GM21723 (cell line): ENCODE results near the gene HMOX1.

Source experiments
- ATAC-seq: cut with Tn5 transposase; IDR thresholded peaks from one replicate; pipeline ENCODE4 v1.9.1; 2021; ENCODE audit warnings: mild to moderate bottlenecking, moderate library complexity; ENCODE audit not compliant: unreplicated experiment

Gene HMOX1

DNA sequence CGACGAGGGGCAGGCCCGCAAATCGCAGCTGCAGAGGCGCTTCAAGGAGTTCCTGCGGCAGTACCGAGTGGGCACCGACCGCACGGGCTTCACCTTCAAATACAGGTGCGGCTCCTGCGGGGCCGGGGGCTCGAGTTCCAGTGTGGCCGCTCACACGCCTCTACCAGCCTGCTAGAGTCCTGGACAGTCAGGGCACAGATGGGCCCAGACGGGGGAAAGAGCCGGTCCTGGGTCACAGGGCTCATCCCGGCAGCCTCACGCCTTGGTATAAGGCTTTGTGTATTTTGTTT, 19.6 kb downstream of the HMOX1 start:
- ATAC-seq, result peak; percentile 7

DNA sequence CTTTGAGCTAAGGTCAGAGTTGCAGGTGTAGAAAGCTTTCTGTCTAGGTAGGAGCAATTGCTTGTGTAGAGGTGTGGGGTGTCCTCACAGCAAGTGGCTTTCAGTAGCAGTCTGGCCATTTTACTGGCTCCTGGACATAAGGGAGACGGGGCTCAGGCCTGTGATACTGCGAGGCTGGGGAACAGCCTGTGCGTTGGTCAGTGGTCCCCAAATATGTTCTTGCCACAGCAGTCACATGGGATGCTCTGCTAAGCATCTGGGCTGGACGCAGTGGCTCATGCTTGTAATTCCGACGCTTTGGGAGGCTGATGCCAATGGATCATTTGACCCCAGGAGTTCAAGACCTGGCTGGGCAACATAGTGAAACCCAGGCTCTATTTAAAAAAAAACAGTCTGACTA, 21.0 kb downstream of the HMOX1 start:
- no peak for ATAC-seq

DNA sequence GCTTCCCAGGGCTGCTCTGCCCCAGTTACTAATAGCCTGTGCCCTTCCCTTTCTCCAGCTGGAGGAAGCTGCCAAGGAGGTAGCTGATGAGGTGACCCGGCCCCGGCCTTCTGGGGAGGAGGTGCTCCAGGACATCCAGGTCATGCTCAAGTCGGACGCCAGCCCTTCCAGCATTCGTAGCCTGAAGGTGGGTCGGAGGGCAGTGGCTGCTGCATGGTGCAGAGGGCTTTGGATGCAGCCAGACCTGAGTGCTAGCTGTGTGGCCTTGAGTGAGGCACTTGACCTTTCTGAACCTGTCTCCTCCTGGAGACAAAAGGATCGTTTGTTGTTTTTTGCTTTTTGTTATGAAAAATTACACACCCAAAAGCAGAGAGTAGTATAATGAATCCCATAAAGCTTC, 22.5 kb downstream of the HMOX1 start:
- ATAC-seq, result no peak

DNA sequence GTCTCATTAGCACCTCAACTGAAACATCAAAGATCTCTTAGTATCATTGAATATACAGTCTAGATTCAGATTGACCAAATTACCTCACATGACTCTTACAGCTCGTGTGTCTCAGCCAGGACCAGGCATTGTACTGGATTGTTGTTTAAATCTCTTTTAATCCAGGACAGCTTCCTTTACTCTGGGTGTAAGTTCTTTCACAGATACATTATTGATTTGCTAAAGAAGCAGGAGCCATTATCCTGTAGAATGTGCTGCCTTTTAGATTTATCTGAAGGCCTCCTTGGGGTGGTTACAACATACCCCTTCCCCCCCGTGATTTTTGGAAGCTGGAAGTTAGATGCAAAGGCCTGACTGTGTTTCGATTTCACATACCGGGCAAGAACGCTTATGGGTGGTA, 23.3 kb downstream of the HMOX1 start:
- ATAC-seq, result no peak

DNA sequence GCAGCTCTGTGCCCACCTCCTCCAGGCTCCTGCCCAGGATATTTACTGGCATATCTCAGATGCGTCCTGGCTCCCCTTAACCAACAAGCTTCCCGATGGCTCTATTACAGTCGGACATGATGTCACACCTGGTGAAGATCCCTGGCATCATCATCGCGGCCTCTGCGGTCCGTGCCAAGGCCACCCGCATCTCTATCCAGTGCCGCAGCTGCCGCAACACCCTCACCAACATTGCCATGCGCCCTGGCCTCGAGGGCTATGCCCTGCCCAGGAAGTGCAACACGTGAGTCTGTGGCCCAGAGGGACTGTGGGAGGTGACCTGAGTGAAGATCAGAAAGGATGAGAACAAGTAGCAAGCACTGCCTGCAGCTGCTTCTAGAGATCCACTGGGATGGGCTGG, 25.5 kb downstream of the HMOX1 start:
- ATAC-seq, result no peak

DNA sequence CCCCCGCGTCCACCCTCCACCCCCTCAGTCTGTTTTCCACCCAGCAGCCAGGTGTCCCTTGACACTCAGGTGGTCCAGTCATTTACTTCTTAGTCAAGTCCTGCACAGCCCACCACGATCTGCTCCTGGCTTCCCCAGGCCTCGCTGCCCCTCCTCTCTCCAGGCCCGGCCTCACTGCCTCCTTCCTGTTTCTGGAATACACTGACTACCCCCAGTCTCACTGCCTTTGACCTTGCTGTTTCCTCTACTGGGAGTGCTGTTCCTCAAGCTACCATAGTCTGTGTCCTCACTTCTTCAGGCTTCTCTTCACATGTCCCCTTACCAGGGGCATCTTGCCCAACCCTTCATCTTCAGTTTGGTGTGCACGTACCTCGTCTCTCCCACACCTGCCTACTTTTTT, 26.5 kb downstream of the HMOX1 start:
- no peak for ATAC-seq

DNA sequence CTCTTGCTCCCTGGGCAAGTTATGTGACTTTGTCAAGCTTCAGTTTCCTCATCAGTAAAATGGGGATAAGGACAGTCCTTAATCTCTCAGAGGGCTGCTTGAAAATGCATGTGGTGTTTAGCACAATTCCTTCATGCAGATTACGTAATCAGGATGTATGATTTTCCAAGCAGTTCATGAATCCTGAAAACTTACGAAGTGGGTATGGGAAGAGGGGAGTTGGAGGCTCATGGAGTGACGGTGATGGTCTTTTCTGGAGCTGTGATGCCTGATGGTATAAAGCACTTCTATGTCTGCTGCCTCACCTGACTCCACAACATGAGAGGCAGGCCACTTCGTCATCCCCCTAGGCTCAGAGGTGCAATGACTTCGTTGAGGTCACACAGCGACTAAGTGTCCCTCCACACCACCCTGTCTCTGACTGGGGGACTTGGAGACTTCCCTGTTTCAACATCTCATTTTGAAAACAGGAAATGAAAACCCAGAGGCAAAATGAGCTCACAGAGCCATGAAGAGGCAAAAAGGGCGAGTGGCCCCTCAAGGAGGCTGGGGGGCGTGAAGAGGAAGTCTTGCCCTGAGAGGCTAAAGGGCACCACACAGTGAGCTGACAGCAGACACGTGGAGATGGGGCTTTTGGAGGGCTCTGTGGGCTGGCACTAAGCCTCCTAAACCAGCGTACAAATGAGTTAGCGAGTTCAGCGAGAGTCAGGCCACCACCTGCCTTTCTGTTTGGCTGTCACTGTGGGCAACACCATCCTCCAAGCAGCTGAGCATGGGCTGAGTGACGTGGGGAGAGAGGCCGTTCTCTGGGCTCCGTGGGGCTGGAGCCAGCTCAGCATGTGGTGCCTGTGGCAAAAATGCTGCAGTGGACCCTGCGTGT, 29.1 kb downstream of the HMOX1 start:
- ATAC-seq, result peak; percentile 76

DNA sequence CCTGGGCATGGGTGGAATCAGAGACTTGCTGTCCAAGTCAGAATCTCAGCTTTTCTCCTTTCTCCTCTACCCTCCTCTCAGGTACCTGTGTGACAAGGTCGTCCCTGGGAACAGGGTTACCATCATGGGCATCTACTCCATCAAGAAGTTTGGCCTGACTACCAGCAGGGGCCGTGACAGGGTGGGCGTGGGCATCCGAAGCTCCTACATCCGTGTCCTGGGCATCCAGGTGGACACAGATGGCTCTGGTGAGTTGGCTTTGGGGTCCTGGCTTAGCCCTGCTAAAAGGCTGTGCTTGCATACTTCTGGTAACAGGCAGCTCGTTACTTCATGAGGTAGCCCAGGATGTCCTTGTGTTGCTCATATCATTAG, 29.8 kb downstream of the HMOX1 start:
- no peak for ATAC-seq

DNA sequence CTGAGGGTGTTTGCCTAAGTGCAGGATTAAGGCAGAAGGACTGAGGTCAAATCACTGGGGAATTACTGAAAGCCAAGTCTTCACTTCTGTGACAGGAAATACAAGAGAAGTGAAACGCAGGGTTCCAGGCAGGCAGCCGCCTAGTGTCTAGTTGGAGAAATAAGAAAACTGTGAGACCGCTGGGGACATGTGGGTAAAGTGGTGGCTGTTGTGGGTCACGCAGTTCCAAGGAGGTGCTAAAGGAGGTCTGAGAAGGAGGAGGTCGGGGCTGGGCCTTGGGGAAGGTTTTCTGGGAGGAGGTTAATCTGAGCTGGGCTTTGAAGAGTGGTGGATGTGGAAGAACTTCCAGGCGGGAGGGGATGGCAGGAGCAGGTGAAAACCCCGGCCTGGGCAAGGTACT, 30.2 kb downstream of the HMOX1 start:
- no peak for ATAC-seq

DNA sequence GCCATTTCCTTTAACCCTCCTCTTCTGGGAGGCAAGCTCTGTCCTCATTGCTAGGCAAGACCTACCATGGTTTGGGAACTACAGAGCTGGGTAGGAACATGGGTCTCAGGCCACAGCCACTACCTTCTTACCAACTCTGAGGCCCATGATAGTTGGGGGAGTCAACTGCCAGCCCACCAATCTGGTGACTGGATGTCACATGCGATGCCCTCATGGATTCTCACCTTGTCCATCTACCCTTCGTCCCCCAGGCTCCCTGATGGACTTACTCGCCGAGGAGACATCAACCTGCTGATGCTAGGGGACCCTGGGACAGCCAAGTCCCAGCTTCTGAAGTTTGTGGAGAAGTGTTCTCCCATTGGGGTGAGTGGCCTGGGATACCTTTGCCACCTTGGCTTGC, 32.7 kb downstream of the HMOX1 start:
- no peak for ATAC-seq

DNA sequence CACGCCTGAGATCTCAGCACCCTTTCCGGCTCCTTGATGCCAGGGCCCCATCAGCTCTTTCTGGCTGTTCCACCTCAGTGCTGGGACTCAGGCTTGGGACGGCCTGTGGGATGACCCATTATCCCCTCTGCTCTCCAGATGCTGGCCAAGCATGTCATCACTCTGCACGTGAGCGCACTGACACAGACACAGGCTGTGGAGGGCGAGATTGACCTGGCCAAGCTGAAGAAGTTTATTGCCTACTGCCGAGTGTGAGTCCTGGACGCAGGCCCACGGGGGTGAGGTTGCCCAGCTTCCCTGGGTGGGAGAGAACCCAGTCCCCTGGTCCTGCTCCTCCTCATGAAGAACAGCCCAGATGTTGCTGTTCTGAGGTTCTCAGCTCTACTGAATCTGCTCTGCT, 36.7 kb downstream of the HMOX1 start:
- ATAC-seq, result no peak

DNA sequence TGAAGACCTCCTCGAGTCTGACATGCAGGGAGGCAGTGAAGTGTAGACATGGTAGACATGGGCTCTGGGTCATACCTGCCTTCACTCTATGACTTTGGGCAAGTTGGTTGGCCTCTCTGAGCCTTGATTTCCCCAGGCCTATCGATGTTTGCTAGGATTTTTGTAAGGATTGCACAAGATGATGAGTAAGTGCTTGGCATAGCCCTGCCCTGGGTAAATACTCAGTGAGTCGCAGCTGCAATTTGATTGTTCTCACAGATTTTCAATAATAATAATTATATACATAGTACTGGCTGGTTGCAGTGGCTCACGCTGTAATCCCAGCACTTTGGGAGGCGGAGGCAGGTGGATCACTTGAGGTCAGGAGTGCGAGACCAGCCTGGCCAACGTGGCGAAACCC, 37.2 kb downstream of the HMOX1 start:
- ATAC-seq, result no peak

DNA sequence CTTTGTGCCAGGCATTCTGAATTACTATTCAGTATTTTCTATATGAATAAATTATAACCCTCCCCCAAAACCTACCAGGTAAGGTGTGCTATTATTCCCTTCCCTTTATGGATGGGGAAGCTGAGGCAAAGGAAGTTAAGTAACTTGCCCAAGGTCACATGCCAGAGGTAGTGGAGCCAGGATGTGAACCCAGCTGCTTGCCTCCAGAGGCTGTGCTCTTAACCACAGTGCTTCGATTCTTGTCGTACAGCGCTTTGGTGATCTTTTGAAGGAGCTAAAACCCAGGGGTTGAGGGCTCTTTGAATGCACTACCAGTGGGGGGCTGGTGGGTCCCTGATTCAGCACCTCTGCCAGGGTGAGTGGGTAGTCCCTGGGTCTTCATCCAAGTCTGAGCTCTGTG, 37.8 kb downstream of the HMOX1 start:
- no peak for ATAC-seq

DNA sequence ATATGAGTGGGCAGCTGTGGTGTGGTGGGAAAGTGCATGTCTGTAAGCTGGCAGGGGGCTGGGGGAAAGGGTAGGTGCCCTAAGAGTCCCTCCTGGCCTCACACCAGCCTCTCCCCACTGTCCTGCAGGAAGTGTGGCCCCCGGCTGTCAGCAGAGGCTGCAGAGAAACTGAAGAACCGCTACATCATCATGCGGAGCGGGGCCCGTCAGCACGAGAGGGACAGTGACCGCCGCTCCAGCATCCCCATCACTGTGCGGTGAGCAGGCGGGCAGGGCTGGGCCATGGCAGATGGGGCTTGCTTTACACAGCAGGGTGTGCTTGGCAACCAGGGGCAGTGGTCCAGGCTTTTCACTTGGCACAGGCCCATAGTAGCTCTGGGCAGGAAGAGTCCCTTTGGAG, 38.9 kb downstream of the HMOX1 start:
- ATAC-seq, result no peak

DNA sequence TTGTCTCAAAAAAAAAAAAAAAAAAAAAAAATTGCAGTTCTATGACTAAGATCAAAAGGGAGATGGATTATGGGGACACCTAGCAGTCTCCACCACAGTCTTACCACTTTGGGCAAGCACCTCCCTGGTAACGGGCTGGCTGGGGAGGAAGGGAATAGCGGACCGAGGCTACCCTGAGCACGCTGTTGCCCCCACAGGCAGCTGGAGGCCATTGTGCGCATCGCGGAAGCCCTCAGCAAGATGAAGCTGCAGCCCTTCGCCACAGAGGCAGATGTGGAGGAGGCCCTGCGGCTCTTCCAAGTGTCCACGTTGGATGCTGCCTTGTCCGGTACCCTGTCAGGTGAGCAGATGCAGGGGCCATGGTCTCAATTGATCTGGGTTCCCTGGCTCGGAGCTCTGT, 40.2 kb downstream of the HMOX1 start:
- no peak for ATAC-seq

DNA sequence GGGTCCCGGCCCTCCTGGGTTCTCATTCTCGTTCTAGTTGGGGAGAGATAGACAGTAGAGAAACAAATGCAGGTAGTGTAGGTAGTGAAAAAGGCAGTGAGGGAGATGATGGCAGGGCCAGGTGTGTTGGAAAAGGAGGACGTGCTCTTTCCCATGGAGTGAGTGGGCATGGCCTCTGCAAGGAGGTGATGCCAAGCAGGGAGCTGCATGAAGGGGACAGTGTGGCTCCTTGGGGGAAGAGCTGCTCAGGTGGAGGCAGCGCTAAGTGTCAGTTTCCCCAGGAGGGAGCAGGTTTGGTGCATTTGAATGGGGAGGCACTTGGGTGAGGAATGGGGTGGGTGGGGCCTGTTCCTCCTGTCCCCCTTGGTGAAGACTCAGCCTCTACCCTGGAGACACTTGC, 41.2 kb downstream of the HMOX1 start:
- no peak for ATAC-seq

DNA sequence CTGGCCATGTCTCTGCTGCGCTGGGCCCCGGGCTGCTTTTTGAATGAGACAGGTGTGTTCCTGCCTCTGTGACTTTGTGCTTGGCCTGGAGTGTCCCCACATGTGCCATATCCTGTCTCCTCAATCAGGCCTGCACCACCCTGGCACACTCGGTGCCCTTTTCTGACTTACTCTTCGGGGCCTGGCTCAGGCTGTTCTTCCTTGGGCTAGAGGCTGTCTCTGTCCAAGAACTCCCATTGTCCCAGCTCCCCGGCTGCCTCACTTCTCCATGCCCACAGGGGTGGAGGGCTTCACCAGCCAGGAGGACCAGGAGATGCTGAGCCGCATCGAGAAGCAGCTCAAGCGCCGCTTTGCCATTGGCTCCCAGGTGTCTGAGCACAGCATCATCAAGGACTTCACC, 42.0 kb downstream of the HMOX1 start:
- no peak for ATAC-seq

DNA sequence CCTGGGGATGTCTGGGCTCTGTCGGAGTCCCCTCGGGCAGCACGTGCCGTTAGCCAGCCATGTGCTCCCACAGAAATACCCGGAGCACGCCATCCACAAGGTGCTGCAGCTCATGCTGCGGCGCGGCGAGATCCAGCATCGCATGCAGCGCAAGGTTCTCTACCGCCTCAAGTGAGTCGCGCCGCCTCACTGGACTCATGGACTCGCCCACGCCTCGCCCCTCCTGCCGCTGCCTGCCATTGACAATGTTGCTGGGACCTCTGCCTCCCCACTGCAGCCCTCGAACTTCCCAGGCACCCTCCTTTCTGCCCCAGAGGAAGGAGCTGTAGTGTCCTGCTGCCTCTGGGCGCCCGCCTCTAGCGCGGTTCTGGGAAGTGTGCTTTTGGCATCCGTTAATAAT, 43.2 kb downstream of the HMOX1 start:
- ATAC-seq, result no peak

DNA sequence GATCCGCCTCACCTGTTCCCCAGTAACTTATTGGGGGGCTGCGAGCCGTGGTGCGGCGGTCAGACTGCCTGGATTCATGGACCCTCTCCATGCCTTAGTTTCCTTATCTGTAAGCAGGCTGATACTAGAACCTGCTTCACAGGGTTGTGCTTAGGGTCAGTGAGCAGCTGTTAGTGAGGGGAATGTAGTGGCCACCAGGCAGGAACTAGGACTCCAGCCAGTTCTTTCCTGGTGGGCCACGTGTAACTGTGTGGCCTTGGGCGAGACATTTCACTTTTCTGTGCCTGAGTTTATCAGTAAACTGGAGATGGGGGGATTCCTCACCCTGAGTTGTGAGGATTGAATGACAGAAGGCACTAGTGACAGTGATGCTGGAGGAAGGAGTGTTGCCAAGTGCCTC, 43.9 kb downstream of the HMOX1 start:
- ATAC-seq, result no peak

DNA sequence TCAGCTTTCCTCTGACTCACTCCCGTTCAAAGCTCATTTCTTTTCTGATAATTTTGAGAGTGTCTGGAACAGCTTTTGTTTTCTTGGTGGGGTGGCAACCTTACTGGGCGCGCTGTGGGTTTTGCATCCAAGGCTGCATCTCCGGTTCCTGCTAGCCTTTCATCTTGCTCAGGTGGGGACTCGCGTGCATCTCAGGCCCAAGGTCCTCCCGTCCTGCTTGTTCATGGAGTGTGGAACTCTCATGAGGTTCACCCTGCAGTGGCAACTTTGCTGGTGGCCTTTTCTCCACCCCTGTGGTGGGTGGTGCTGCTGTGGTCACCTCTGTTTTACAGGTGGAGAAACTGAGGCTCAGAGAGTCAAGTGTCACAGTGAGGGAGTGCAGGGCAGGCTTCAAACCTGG, 44.6 kb downstream of the HMOX1 start:
- ATAC-seq, result no peak

DNA sequence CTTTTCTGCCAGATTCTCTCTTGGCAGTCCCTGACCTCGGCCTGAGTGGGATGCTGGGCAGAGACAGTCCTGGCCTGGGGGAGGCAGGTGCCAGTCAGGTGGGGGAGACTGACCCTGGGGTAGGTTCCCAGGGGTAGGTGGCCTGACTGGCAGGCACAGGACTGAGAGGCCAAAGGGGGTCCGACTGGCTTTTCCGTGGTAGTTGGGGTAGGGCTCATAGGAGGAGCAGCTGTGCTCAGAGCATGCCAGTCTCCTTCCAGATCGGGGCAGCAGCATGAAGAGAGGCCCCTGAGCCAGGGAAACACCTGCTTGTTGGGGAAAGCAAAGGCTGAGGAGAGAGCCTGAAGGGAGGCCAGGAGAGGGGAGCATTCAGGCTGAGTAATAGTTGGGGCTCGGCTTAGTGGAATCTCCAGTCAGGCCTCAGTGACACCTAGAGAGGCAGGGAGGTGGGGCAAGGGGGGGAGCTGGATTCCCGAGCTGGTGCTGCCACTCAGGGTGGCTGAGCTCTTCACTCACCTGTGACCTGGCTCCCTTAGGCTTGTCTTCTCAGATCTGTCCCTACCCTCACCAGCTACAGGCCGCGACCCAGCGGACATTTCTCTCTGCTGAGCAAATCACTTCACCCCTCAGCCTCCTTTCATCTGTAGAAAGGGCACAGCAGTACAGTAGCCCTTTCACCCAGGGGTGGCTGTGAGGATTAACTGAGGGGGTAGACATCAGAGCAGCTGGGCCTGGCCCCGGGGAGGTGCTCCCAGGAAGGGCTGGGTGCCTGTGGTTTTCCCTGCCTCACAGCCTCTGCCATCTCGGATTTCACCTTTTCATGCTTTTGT, 45.3 kb downstream of the HMOX1 start:
- no peak for ATAC-seq

DNA sequence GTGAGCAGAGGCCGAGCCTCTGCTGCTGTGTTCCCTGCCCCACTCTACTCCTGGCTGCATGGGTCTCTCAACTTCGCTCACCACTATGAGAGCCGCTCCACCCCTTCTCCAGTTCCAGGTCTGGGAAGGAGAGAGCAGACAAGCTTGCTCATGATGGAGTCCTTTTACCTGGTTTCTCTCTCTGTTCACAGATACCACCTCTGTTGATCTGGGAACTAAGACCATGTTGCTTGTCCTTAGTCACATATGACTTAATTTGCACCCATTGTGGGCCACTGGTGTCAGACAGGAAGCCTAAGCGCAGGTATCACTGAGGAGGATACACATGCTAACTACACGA, 45.9 kb downstream of the HMOX1 start:
- no peak for ATAC-seq

DNA sequence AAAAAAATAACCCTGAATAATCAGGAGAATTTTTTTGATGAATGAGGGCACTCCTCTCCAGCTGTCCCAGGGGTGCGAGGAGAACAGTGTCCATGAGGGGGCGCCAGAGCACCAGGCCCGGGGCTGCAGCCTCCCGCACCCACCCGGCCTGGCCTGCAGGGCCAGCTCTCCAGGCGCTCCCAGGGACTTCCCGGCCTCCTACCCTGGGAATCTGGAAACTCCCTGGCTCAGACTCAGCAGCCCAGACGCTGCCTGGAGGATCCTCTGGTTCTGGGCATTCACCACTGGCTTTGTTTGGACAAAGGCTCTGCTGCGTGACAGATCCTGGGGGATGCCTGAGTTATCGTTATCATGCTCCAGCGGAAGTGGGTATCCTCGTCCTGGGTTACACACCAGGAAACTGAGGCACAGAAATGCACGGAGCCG, 50.0 kb downstream of the HMOX1 start:
- no peak for ATAC-seq
